ENCODE data around the gene TMCO1.

DNA sequence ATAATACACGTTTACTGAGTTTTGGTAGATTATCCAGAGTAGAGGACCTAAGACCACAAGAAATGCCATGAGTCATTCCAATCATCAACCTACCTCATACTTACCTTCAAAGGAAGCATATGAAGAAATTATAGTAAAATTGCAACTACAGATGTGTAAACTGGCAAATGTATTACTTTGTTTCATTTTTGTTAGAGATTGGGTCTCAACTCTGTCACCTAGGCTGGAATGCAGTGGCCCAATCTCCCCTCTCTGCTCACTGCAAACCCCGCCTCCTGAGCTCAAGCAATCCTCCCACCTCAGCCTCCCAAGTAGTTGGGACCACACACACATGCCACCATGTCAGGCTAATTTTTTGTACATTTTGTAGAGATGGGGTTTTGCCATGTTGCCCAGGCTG, 5.2 kb downstream of the TMCO1 start:
- TF ChIP-seq GATA2 (IDR thresholded peaks at IDR 0.05; ENCODE audit: low read depth, low read length) (no peak), GATA3 (IDR thresholded peaks at IDR 0.05; ENCODE audit: low read depth, low read length) (no peak)
